Pancreas (tissue), 10 donors: ENCODE data around the gene IL4R. TPM values are rescaled to one million over a fixed set of nuclear protein-coding genes. Genes with fewer than 3 reads are reported as not detected.

Experiments
- ATAC-seq, 4 donors: fragments of 200-7000 bp; cut with Tn5 transposase; one replicate each; pipeline versions ENCODE4 v1.8.0 to v1.9.1; 2020; ENCODE audit warnings: mild to moderate bottlenecking in 4 of 4, moderate library complexity in 4 of 4
- DNase-seq, 6 donors: peaks; one replicate each; pipeline ENCODE4 v3.0.0-alpha.2; 2020
- FAIRE-seq: peaks from 2 replicates; lab custom pipeline; 2012; peaks lifted over from hg19 to GRCh38; lab: Jason Lieb, UNC
- H3K27ac ChIP-seq, 4 donors: fragments of 200-600 bp; sonication (generic); 1 replicate in 3 of 4; 2 replicates in 1 of 4; pipeline versions ENCODE4 v1.5.0 to v1.8.0; 2020
- H3K27me3 ChIP-seq, 4 donors: fragments of 200-600 bp; one replicate each; pipeline ENCODE4 v1.8.0; 2021
- H3K36me3 ChIP-seq, 3 donors: fragments of 200-600 bp; sonication (generic) in 1 of 3; one replicate each; pipeline versions ENCODE4 v1.5.0 to v1.8.0; 2020 to 2021
- H3K4me1 ChIP-seq, 3 donors: fragments of 200-600 bp; one replicate each; pipeline ENCODE4 v1.8.0; 2021
- H3K4me3 ChIP-seq, 4 donors: fragments of 200-600 bp; sonication (generic) in 2 of 4; one replicate each; pipeline versions ENCODE4 v1.5.0 to v1.8.0; 2020 to 2021
- H3K9me3 ChIP-seq, 4 donors: fragments of 200-600 bp; one replicate each; pipeline ENCODE4 v1.8.0; 2021
- CTCF ChIP-seq, 4 donors: fragments of 200-600 bp; sonication (generic) in 3 of 4; IDR thresholded peaks; one replicate each; pipeline versions ENCODE4 v1.5.0 to v1.8.0; 2021; ENCODE audit warnings: antibody characterized with exemption in 4 of 4
- WGBS, 2 donors: extraction: QIAGEN DNeasy Blood & Tissue Kit; methylation state at CpG; one replicate each; pipeline ENCODE4 v1.1.7; 2013; 5-methylcytosine and 5-hydroxymethylcytosine counted together
- intact Hi-C, 3 donors: fragments of 100-400 bp; cut with DNase I; formaldehyde crosslinking; loops; one replicate each; pipeline versions ENCODE4 v1.11.1 to v1.14.2; 2022
- polyA plus RNA-seq, 2 donors: library from polyadenylated mRNA; stranded (reverse); fragments of 200-250 nt; gene quantifications; one replicate each; pipeline ENCODE4 v1.2.3, GENCODE V29; 2013
- total RNA-seq, 6 donors: library from RNA; stranded (reverse); fragmentation: NEBNext Ultra II Directional in 4 of 6; extraction: Animal tissue kit (Norgen Biotek cat#: 25700) in 4 of 6; gene quantifications; one replicate each; pipeline versions ENCODE4 v1.2.1 to v1.2.4, GENCODE V29; 2021 to 2023
- donor health status: healthy with polysubstance abuse.
- donor health status: DM: no; HTN: no; CAD: no; lungs with moderate emphysema.
- donor health status: DM: no; HTN: no; CAD: no.
- donor health status: control.
- donor health status: control.
- donor health status: Bipolar disorder and iron deficiency.
- donor health status: DM: yes; HTN: yes; CAD: no.
- donor health status: DM: no; HTN: no; CAD: no.
- donor health status: DM: no; HTN: no; CAD: no.
- donor health status: DM: yes; HTN: yes; CAD: no.

The IL4R gene
- total and polyA plus RNA-seq, 8 donors: 16.0 to 58.7 (median 30.3) TPM

- no peak for TF ChIP-seq CTCF (IDR thresholded peaks at IDR 0.05)
- ATAC-seq (peak in 3 of 4 donors; percentile 36 to 74 (median 73)), FAIRE-seq (no peak), DNase-seq (peak in 3 of 6 donors; percentile 18 to 61 (median 60))
- no peaks in the 10 kb centered on the region for H3K9me3 ChIP-seq
- intact Hi-C loops: no loop called here
- peak within 1 kb of the TSS in 1 of 4 donors; percentile 17 for H3K4me3 ChIP-seq
- 10 to 16% methylated on average over 23 of the region's 23 CpGs for WGBS, 2 donors
- H3K4me1 ChIP-seq: no peaks in the 10 kb centered on the region
- H3K36me3 ChIP-seq: no peaks in the 10 kb centered on the region
- H3K27ac ChIP-seq: no peak within 1 kb of the TSS
- H3K27me3 ChIP-seq: no peaks in the 10 kb centered on the region
Observed at GRCh38 chr16:27401768-27402568, 88.2 kb downstream of the IL4R start, which contains the start of gene IL21R. Gene IL21R (plus strand): TSS chr16:27402174. CDS start chr16:27430072, 27,898 bp downstream.

- Histone ChIP-seq H3K9me3 (no peaks in the 10 kb centered on the region), H3K4me3 (peak overlapping the region in 1 of 4 donors; percentile 17), H3K36me3 (no peaks in the 10 kb centered on the region), H3K27me3 (no peaks in the 10 kb centered on the region), H3K27ac (no peak overlapping the region), H3K4me1 (no peaks in the 10 kb centered on the region)
- WGBS, 2 donors: 44 to 49% methylated on average over 8 of the region's 8 CpGs
- no peak for TF ChIP-seq CTCF (IDR thresholded peaks at IDR 0.05)
- intact Hi-C loops: no loop called here
- ATAC-seq (no peak), DNase-seq (no peak), FAIRE-seq (no peak)
Observed at GRCh38 chr16:27402569-27402963, 88.8 kb downstream of the IL4R start.

GRCh38 chr16:27402964-27403600, 89.3 kb downstream of the IL4R start:
- WGBS, 2 donors: 72 to 80% methylated on average over 20 of the region's 20 CpGs
- H3K9me3 ChIP-seq: no peaks in the 10 kb centered on the region
- H3K4me3 ChIP-seq: peak overlapping the region in 1 of 4 donors; percentile 17
- no peak for TF ChIP-seq CTCF (IDR thresholded peaks at IDR 0.05)
- H3K36me3 ChIP-seq: no peaks in the 10 kb centered on the region
- intact Hi-C loops: no loop called here
- FAIRE-seq: no peak
- no peak for DNase-seq
- no peaks in the 10 kb centered on the region for H3K27me3 ChIP-seq
- H3K27ac ChIP-seq: no peak overlapping the region
- no peak for ATAC-seq
- H3K4me1 ChIP-seq: no peaks in the 10 kb centered on the region

GRCh38 chr16:27403601-27403992, 89.8 kb downstream of the IL4R start:
- Histone ChIP-seq H3K4me3 (no peak overlapping the region), H3K27me3 (no peaks in the 10 kb centered on the region)
- FAIRE-seq: no peak

More at GRCh38 chr16:27403601-27403992, 89.8 kb downstream of the IL4R start:
- intact Hi-C loops: no loop called here
- Histone ChIP-seq H3K9me3 (no peaks in the 10 kb centered on the region), H3K27ac (no peak overlapping the region), H3K36me3 (no peaks in the 10 kb centered on the region), H3K4me1 (no peaks in the 10 kb centered on the region)
- no peak for ATAC-seq
- TF ChIP-seq CTCF (IDR thresholded peaks at IDR 0.05): no peak
- no peak for DNase-seq
- WGBS, 2 donors: 59 to 77% methylated on average over 6 of the region's 6 CpGs
